A549 (cell line): ENCODE results near the gene KCNS3.

Experiments
- CBX2 ChIP-seq: fragments of 200-600 bp; sonication (generic); IDR thresholded peaks from 2 replicates; pipeline ENCODE4 v1.6.1; 2016; ENCODE audit warnings: low read depth, mild to moderate bottlenecking, borderline replicate concordance
- CTCF ChIP-seq: fragments of >200 bp; sonication (Bioruptor Twin); formaldehyde crosslinking; IDR thresholded peaks from 3 replicates; pipeline ENCODE4 v1.5.1; 2016
- EP300 ChIP-seq, 2 experiments: fragments of >200 bp; sonication (Bioruptor Twin); formaldehyde crosslinking; IDR thresholded peaks; 2 replicates in 1 of 2; 3 replicates in 1 of 2; pipeline ENCODE4 v1.6.1; 2016 to 2017
- GATA3 ChIP-seq: IDR thresholded peaks from 2 replicates; pipeline ENCODE4 v1.6.1; 2012; ENCODE audit warnings: borderline replicate concordance
- JUNB ChIP-seq: fragments of >200 bp; sonication (Bioruptor Twin); formaldehyde crosslinking; IDR thresholded peaks from 2 replicates; pipeline ENCODE4 v1.6.1; 2016
- KDM1A ChIP-seq: fragments of 200-600 bp; sonication (generic); IDR thresholded peaks from 2 replicates; pipeline ENCODE4 v1.6.1; 2016; ENCODE audit warnings: low read depth, mild to moderate bottlenecking
- KDM5A ChIP-seq: fragments of 200-600 bp; sonication (generic); IDR thresholded peaks from 2 replicates; pipeline ENCODE4 v1.6.1; 2016; ENCODE audit warnings: antibody characterized with exemption, mild to moderate bottlenecking
- MAFK ChIP-seq: fragments of 450-650 bp; IDR thresholded peaks from 2 replicates; pipeline ENCODE4 v1.6.1; 2014; ENCODE audit not compliant: partially characterized antibody
- MAZ ChIP-seq: fragments of 150-350 bp; IDR thresholded peaks from 2 replicates; pipeline ENCODE4 v1.6.1; 2014; ENCODE audit warnings: antibody characterized with exemption, low read depth, low read length, borderline replicate concordance
- POLR2A ChIP-seq: IDR thresholded peaks from 2 replicates; pipeline ENCODE4 v1.6.1; 2012; ENCODE audit warnings: mild to moderate bottlenecking, low read length
- POLR2AphosphoS2 ChIP-seq: conservative IDR thresholded peaks from 2 replicates; pipeline ENCODE4 v1.6.1; 2012; ENCODE audit warnings: low read length, improper control_type of control experiment, inconsistent platforms
- RFX5 ChIP-seq: fragments of 450-650 bp; IDR thresholded peaks from 2 replicates; pipeline ENCODE4 v1.7.1; 2014; ENCODE audit warnings: antibody characterized with exemption, mild to moderate bottlenecking, moderate library complexity
- RNF2 ChIP-seq: fragments of 200-600 bp; sonication (generic); IDR thresholded peaks from 2 replicates; pipeline ENCODE4 v1.6.1; 2016; ENCODE audit warnings: low read depth, mild to moderate bottlenecking, antibody characterized with exemption, moderate library complexity, borderline replicate concordance

GRCh38 chr2:17901246-17901645 is 22.8 kb downstream of the KCNS3 start:
- TF ChIP-seq POLR2A (no peak), CTCF (no peak), RFX5 (no peak), RNF2 (no peak), JUNB (no peak), MAFK (no peak), EP300 (IDR thresholded peaks at IDR 0.05) (no peak), POLR2AphosphoS2 (no peak), MAZ (no peak), CBX2 (no peak), GATA3 (no peak), KDM5A (no peak), KDM1A (no peak)
